GM23338 (cell line): ENCODE measurements around the gene FDX1.

Experiments
- CREB1 ChIP-seq: fragments of 250-450 bp; sonication (Bioruptor Pico); IDR thresholded peaks from 2 replicates; pipeline ENCODE4 v1.5.0; 2020; ENCODE audit warnings: low read depth, mild to moderate bottlenecking, moderate library complexity
- CTCF ChIP-seq, 2 experiments: fragments of 200-600 bp in 1 of 2; sonication (generic) in 1 of 2; conservative IDR thresholded peaks; 2 replicates each; pipeline versions ENCODE4 v1.5.1 to v1.6.1; 2016 to 2017; ENCODE audit warnings: antibody characterized with exemption in 2 of 2, low read depth in 2 of 2, mild to moderate bottlenecking in 2 of 2, moderate library complexity in 1 of 2
- ETS1 ChIP-seq: IDR thresholded peaks from 2 replicates; pipeline ENCODE4 v1.6.1; 2016; ENCODE audit warnings: antibody characterized with exemption
- EZH2 ChIP-seq: fragments of 200-600 bp; sonication (generic); IDR thresholded peaks from one replicate; pipeline ENCODE4 v1.8.0; 2017; ENCODE audit warnings: antibody characterized with exemption, mild to moderate bottlenecking, low read depth; ENCODE audit not compliant: unreplicated experiment
- EZH2phosphoT487 ChIP-seq: fragments of 200-600 bp; sonication (generic); IDR thresholded peaks from one replicate; pipeline ENCODE4 v1.8.1; 2018; ENCODE audit warnings: antibody characterized with exemption; ENCODE audit not compliant: unreplicated experiment
- NANOG ChIP-seq: IDR thresholded peaks from 2 replicates; pipeline ENCODE4 v1.6.1; 2016; ENCODE audit warnings: antibody characterized with exemption, borderline replicate concordance
- POLR2AphosphoS5 ChIP-seq: IDR thresholded peaks from 2 replicates; pipeline ENCODE4 v1.6.1; 2016; ENCODE audit warnings: antibody characterized with exemption, low read depth
- REST ChIP-seq: IDR thresholded peaks from one replicate; pipeline ENCODE4 v1.6.1; 2018; ENCODE audit warnings: antibody characterized with exemption; ENCODE audit not compliant: unreplicated experiment
- STAT1 ChIP-seq: IDR thresholded peaks from one replicate; pipeline ENCODE4 v1.6.1; 2016; ENCODE audit warnings: antibody characterized with exemption; ENCODE audit not compliant: unreplicated experiment
- ZNF331 ChIP-seq: fragments of 250-450 bp; sonication (Bioruptor Pico); IDR thresholded peaks from 2 replicates; pipeline ENCODE4 v1.5.0; 2020; ENCODE audit warnings: low read depth, mild to moderate bottlenecking, moderate library complexity
- ZNF462 ChIP-seq: fragments of 250-450 bp; sonication (Bioruptor Pico); IDR thresholded peaks from 2 replicates; pipeline ENCODE4 v1.5.0; 2020; ENCODE audit warnings: mild to moderate bottlenecking, moderate library complexity

- TF ChIP-seq POLR2AphosphoS5, result no peak
- TF ChIP-seq CTCF (conservative IDR thresholded peaks at IDR 0.05; ENCODE audit: low read depth in 2 of 2), result no peak
- no peak for TF ChIP-seq EZH2phosphoT487
- TF ChIP-seq CREB1, result no peak
- no peak for TF ChIP-seq EZH2
- TF ChIP-seq NANOG, result no peak
- no peak for TF ChIP-seq ETS1
- no peak for TF ChIP-seq REST
- TF ChIP-seq STAT1, result no peak
- TF ChIP-seq ZNF331, result no peak
- no peak for TF ChIP-seq ZNF462 (CRISPR knock-in tag)
Observed at GRCh38 chr11:110475671-110476070, 45.9 kb downstream of the FDX1 start.
